Measurements from ENCODE around the gene WDR19.
"Not testable (repeated sequence)": the region's sequence is repeated elsewhere in the genome, so short reads cannot be mapped to it uniquely, and the experiment has no call there.

Gene WDR19

DNA sequence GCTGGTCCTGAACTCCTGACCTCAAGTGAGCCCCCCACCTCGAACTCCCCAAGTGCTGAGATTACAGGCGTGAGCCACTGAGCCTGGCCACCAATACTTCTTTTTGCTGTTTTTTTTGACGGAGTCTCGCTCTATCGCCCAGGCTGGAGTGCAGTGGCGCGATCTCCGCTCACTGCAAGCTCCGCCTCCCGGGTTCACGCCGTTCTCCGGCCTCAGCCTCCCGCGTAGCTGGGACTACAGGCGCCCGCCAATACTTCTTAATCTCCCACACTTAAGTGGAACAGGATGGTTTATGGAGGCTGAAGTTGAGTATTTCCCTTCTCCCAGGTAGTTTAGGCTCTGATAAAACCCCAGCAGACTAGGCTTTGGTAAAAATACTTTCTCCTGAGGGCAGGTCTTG is 1.7 kb upstream of the WDR19 start:
- ChIA-PET POLR2A (interaction anchor here (0.6 kb wide), 1 partner anchor 63 kb away, joined by 3 read pairs; no protein-coding TSS in a partner anchor), CTCF (interaction anchor here (1.1 kb wide), 1 partner anchor 11 kb away, joined by 3 read pairs; no protein-coding TSS in a partner anchor)

DNA sequence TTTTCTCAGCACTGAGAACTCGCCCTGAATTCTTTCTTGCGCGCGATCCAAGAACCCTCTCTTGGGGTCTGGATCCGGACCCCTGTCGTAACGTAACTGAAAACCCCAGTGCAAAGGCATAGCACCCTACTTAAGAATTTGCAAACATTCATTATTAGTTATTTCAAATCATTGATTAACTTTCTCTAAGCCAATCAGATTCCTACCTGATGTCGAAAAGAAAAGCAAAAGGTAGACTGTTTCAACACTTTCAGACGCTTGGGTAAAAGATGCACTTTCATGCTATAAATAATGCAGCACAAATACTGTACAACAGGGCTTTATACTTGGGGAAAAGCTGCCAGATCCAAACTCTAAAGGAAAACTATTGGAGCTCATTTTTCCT is 817 bp upstream of the WDR19 start:
- H3K9me3 ChIP-seq (ENCODE audit: control extremely low read depth in 1 of 5, control insufficient read depth in 4 of 5, insufficient read depth in 2 of 5, low read depth in 1 of 5, low read length in 4 of 5): no peaks in the 10 kb centered on the region
- peaks cover 5 to 18% (median 11%) of the 10 kb centered on the region in 4 experiments for H3K4me1 ChIP-seq (ENCODE audit: control extremely low read depth in 1 of 4, control insufficient read depth in 4 of 4, insufficient read depth in 4 of 4, low read length in 3 of 4)
- H3K4me3 ChIP-seq (ENCODE audit: control insufficient read depth in 1 of 7, extremely low read depth in 1 of 7, insufficient read depth in 4 of 7, low read depth in 2 of 7, low read length in 6 of 7): peak overlapping the region in 6 of 7 experiments; percentile 50 to 99 (median 86)
- POLR2A ChIA-PET: no interaction called here
- CTCF ChIA-PET: interaction anchor here (0.6 to 1.6 kb wide), 8 partner anchors 12 to 286 kb away, joined by 3 to 5 read pairs (median 3); no protein-coding TSS in a partner anchor
- peaks cover 0 to 2% (median 0%) of the 10 kb centered on the region in 5 experiments for H3K27me3 ChIP-seq (replicated peaks in 2 of 5; ENCODE audit: control insufficient read depth in 4 of 5, insufficient read depth in 5 of 5, low read length in 4 of 5)
- H3K27ac ChIP-seq (ENCODE audit: insufficient read depth in 1 of 2, low read depth in 1 of 2, low read length in 2 of 2, poor library complexity in 1 of 2, severe bottlenecking in 2 of 2): peak overlapping the region in 1 of 2 experiments; percentile 76
- WGBS (ENCODE audit: insufficient coverage): 95% methylated on average over 8 of the region's 9 CpGs
- H3K36me3 ChIP-seq (ENCODE audit: control insufficient read depth in 4 of 4, insufficient read depth in 4 of 4, low read length in 3 of 4): no peaks in the 10 kb centered on the region
- peak in 1 of 3 donors; percentile 0 for DNase-seq

More for the DNA sequence above, 1.7 kb upstream of the WDR19 start:
- not testable (repeated sequence) for H3K9me3 ChIP-seq (ENCODE audit: control extremely low read depth in 1 of 5, control insufficient read depth in 4 of 5, insufficient read depth in 2 of 5, low read depth in 1 of 5, low read length in 4 of 5); DNase-seq; H3K27me3 ChIP-seq (replicated peaks in 2 of 5; ENCODE audit: control insufficient read depth in 4 of 5, insufficient read depth in 5 of 5, low read length in 4 of 5); H3K27ac ChIP-seq (ENCODE audit: insufficient read depth in 1 of 2, low read depth in 1 of 2, low read length in 2 of 2, poor library complexity in 1 of 2, severe bottlenecking in 2 of 2); H3K4me3 ChIP-seq (ENCODE audit: control insufficient read depth in 1 of 7, extremely low read depth in 1 of 7, insufficient read depth in 4 of 7, low read depth in 2 of 7, low read length in 6 of 7); H3K36me3 ChIP-seq (ENCODE audit: control insufficient read depth in 4 of 4, insufficient read depth in 4 of 4, low read length in 3 of 4)
- H3K4me1 ChIP-seq (ENCODE audit: control extremely low read depth in 1 of 4, control insufficient read depth in 4 of 4, insufficient read depth in 4 of 4, low read length in 3 of 4): peaks cover 5 to 18% (median 11%) of the 10 kb centered on the region in 4 experiments
- WGBS (ENCODE audit: insufficient coverage): 100% methylated on average over 3 of the region's 17 CpGs

DNA sequence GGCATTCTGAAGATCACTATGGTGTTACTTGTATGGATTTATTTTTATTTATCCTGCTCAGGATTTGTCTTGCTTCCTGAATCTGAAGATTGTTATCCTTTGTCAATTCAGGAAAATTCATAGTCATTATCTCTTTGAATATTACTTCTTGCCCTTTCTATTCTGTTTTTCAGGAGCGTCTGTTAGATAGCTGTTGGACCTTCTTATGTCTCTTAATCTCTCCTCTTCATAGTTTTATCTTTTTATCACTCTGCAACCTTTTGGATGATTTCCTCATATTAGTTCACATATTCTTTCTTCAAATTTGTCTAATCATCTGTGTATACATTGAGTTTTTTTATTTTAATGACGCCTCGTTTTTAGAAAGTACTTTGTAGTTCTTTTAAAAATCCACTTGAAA is 19.6 kb downstream of the WDR19 start:
- no peak overlapping the region for H3K4me3 ChIP-seq (ENCODE audit: control insufficient read depth in 1 of 7, extremely low read depth in 1 of 7, insufficient read depth in 4 of 7, low read depth in 2 of 7, low read length in 6 of 7)
- no peaks in the 10 kb centered on the region for H3K27me3 ChIP-seq (replicated peaks in 2 of 5; ENCODE audit: control insufficient read depth in 4 of 5, insufficient read depth in 5 of 5, low read length in 4 of 5)
- peaks cover 10 to 47% (median 24%) of the 10 kb centered on the region in 4 experiments for H3K36me3 ChIP-seq (ENCODE audit: control insufficient read depth in 4 of 4, insufficient read depth in 4 of 4, low read length in 3 of 4)
- no peaks in the 10 kb centered on the region for H3K4me1 ChIP-seq (ENCODE audit: control extremely low read depth in 1 of 4, control insufficient read depth in 4 of 4, insufficient read depth in 4 of 4, low read length in 3 of 4)
- peak in 1 of 3 donors; percentile 4 for DNase-seq
- H3K9me3 ChIP-seq (ENCODE audit: control extremely low read depth in 1 of 5, control insufficient read depth in 4 of 5, insufficient read depth in 2 of 5, low read depth in 1 of 5, low read length in 4 of 5): peaks cover 0 to 6% (median 3%) of the 10 kb centered on the region in 5 experiments
- CTCF ChIA-PET: no interaction called here
- H3K27ac ChIP-seq (ENCODE audit: insufficient read depth in 1 of 2, low read depth in 1 of 2, low read length in 2 of 2, poor library complexity in 1 of 2, severe bottlenecking in 2 of 2): no peak overlapping the region
- no CpG with 5 or more reads among the region's 3 CpGs for WGBS (ENCODE audit: insufficient coverage)
- POLR2A ChIA-PET: no interaction called here

DNA sequence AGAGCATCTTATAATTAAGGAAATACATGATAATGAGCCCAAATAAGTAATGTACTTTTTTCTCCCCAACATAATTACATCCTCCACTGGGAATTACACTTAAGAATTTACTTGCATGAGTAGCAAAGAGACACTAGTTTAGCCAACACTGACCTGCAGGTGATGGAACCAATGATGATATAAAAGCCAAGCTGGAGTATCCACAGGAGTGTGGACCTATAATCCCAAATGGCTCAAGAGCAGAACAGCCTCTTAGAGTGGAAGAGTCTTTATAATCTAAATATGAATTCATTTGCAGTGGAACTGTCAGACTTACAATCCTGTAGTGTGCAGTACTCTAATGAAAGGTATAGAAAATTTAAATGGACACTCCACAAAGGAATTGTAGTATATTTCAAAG is 22.2 kb downstream of the WDR19 start:
- ChIA-PET POLR2A (no interaction called here), CTCF (interaction anchor here (0.7 kb wide), 1 partner anchor 10 kb away, joined by 3 read pairs; no protein-coding TSS in a partner anchor)
- Histone ChIP-seq H3K4me1 (ENCODE audit: control extremely low read depth in 1 of 4, control insufficient read depth in 4 of 4, insufficient read depth in 4 of 4, low read length in 3 of 4) (no peaks in the 10 kb centered on the region), H3K4me3 (ENCODE audit: control insufficient read depth in 1 of 7, extremely low read depth in 1 of 7, insufficient read depth in 4 of 7, low read depth in 2 of 7, low read length in 6 of 7) (no peak overlapping the region), H3K27me3 (replicated peaks in 2 of 5; ENCODE audit: control insufficient read depth in 4 of 5, insufficient read depth in 5 of 5, low read length in 4 of 5) (no peaks in the 10 kb centered on the region), H3K27ac (ENCODE audit: insufficient read depth in 1 of 2, low read depth in 1 of 2, low read length in 2 of 2, poor library complexity in 1 of 2, severe bottlenecking in 2 of 2) (no peak overlapping the region), H3K9me3 (ENCODE audit: control extremely low read depth in 1 of 5, control insufficient read depth in 4 of 5, insufficient read depth in 2 of 5, low read depth in 1 of 5, low read length in 4 of 5) (peaks cover 0 to 6% (median 3%) of the 10 kb centered on the region in 5 experiments), H3K36me3 (ENCODE audit: control insufficient read depth in 4 of 4, insufficient read depth in 4 of 4, low read length in 3 of 4) (peaks cover 10 to 54% (median 25%) of the 10 kb centered on the region in 4 experiments)
- DNase-seq: no peak

DNA sequence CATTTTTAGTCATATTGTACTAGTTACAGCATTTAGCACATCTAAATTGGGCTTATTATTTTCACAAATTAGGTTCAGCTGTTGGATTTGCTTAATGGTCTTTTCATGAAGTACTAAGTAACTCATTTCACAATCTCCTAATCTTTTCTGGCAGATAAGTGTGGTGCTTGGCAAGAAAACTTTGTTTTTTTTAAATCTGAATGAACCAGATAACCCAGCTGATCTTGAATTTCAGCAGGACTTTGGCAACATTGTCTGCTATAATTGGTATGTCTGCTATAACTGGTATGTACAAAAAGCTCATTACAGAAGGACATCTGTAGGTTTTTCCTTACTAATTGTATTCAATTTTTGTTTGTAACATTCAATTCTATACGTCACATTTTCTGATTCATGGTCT is 22.7 kb downstream of the WDR19 start:
- DNase-seq: no peak
- CTCF ChIA-PET: interaction anchor here (0.7 kb wide), 1 partner anchor 10 kb away, joined by 3 read pairs; no protein-coding TSS in a partner anchor
- no peaks in the 10 kb centered on the region for H3K27me3 ChIP-seq (replicated peaks in 2 of 5; ENCODE audit: control insufficient read depth in 4 of 5, insufficient read depth in 5 of 5, low read length in 4 of 5)
- POLR2A ChIA-PET: no interaction called here
- peaks cover 10 to 54% (median 26%) of the 10 kb centered on the region in 4 experiments for H3K36me3 ChIP-seq (ENCODE audit: control insufficient read depth in 4 of 4, insufficient read depth in 4 of 4, low read length in 3 of 4)
- peaks cover 0 to 6% (median 3%) of the 10 kb centered on the region in 5 experiments for H3K9me3 ChIP-seq (ENCODE audit: control extremely low read depth in 1 of 5, control insufficient read depth in 4 of 5, insufficient read depth in 2 of 5, low read depth in 1 of 5, low read length in 4 of 5)
- H3K4me1 ChIP-seq (ENCODE audit: control extremely low read depth in 1 of 4, control insufficient read depth in 4 of 4, insufficient read depth in 4 of 4, low read length in 3 of 4): no peaks in the 10 kb centered on the region
- no peak overlapping the region for H3K4me3 ChIP-seq (ENCODE audit: control insufficient read depth in 1 of 7, extremely low read depth in 1 of 7, insufficient read depth in 4 of 7, low read depth in 2 of 7, low read length in 6 of 7)
- H3K27ac ChIP-seq (ENCODE audit: insufficient read depth in 1 of 2, low read depth in 1 of 2, low read length in 2 of 2, poor library complexity in 1 of 2, severe bottlenecking in 2 of 2): no peak overlapping the region
- no CpG with 5 or more reads among the region's 1 CpG for WGBS (ENCODE audit: insufficient coverage)

DNA sequence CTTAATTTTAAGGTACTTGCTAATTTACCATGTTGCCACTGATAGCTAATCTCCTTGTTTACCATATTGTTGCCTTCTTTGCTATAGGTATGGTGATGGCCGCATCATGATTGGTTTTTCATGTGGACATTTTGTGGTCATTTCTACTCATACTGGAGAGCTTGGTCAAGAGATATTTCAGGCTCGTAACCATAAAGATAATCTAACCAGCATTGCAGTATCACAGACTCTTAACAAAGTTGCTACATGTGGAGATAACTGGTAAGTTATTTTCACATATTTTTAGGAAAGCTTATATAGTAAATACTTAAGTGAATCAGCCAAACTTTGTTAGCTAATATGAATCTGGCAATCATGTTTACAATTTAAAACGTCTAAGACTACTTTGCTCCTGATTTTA is 23.1 kb downstream of the WDR19 start:
- H3K36me3 ChIP-seq (ENCODE audit: control insufficient read depth in 4 of 4, insufficient read depth in 4 of 4, low read length in 3 of 4): peaks cover 7 to 52% (median 23%) of the 10 kb centered on the region in 4 experiments
- whole genome bisulfite sequencing (ENCODE audit: insufficient coverage): no CpG with 5 or more reads among the region's 3 CpGs
- no peak overlapping the region for H3K27ac ChIP-seq (ENCODE audit: insufficient read depth in 1 of 2, low read depth in 1 of 2, low read length in 2 of 2, poor library complexity in 1 of 2, severe bottlenecking in 2 of 2)
- no peaks in the 10 kb centered on the region for H3K4me1 ChIP-seq (ENCODE audit: control extremely low read depth in 1 of 4, control insufficient read depth in 4 of 4, insufficient read depth in 4 of 4, low read length in 3 of 4)
- CTCF ChIA-PET: no interaction called here
- no peak for DNase-seq
- H3K27me3 ChIP-seq (replicated peaks in 2 of 5; ENCODE audit: control insufficient read depth in 4 of 5, insufficient read depth in 5 of 5, low read length in 4 of 5): no peaks in the 10 kb centered on the region
- no peak overlapping the region for H3K4me3 ChIP-seq (ENCODE audit: control insufficient read depth in 1 of 7, extremely low read depth in 1 of 7, insufficient read depth in 4 of 7, low read depth in 2 of 7, low read length in 6 of 7)
- H3K9me3 ChIP-seq (ENCODE audit: control extremely low read depth in 1 of 5, control insufficient read depth in 4 of 5, insufficient read depth in 2 of 5, low read depth in 1 of 5, low read length in 4 of 5): peaks cover 0 to 6% (median 2%) of the 10 kb centered on the region in 5 experiments
- POLR2A ChIA-PET: no interaction called here

- H3K27me3 ChIP-seq (replicated peaks in 2 of 5; ENCODE audit: control insufficient read depth in 4 of 5, insufficient read depth in 5 of 5, low read length in 4 of 5): no peaks in the 10 kb centered on the region
- CTCF ChIA-PET: no interaction called here
- POLR2A ChIA-PET: no interaction called here
- H3K27ac ChIP-seq (ENCODE audit: insufficient read depth in 1 of 2, low read depth in 1 of 2, low read length in 2 of 2, poor library complexity in 1 of 2, severe bottlenecking in 2 of 2): no peak overlapping the region
- H3K4me3 ChIP-seq (ENCODE audit: control insufficient read depth in 1 of 7, extremely low read depth in 1 of 7, insufficient read depth in 4 of 7, low read depth in 2 of 7, low read length in 6 of 7): no peak overlapping the region
- no peak for DNase-seq
- H3K4me1 ChIP-seq (ENCODE audit: control extremely low read depth in 1 of 4, control insufficient read depth in 4 of 4, insufficient read depth in 4 of 4, low read length in 3 of 4): no peaks in the 10 kb centered on the region
- WGBS (ENCODE audit: insufficient coverage): 100% methylated on average over 1 of the region's 2 CpGs
- no peaks in the 10 kb centered on the region for H3K9me3 ChIP-seq (ENCODE audit: control extremely low read depth in 1 of 5, control insufficient read depth in 4 of 5, insufficient read depth in 2 of 5, low read depth in 1 of 5, low read length in 4 of 5)
- peaks cover 0 to 4% (median 2%) of the 10 kb centered on the region in 4 experiments for H3K36me3 ChIP-seq (ENCODE audit: control insufficient read depth in 4 of 4, insufficient read depth in 4 of 4, low read length in 3 of 4)
Measured at GRCh38 chr4:39227906-39228305, 45.6 kb downstream of the WDR19 start.
